Activated CD4-positive, alpha-beta memory T cell treated with anti-CD3 and anti-CD28 coated beads for 36 hours (primary cell): Measurements from ENCODE around the gene ACOT6. TPM values are rescaled to one million over a fixed set of nuclear protein-coding genes. Genes with fewer than 3 reads are reported as not detected.

Source experiments
- CTCF ChIA-PET: fragments of 350-600 bp; sonication (Branson Sonifier 250); formaldehyde crosslinking; loops from one replicate; lab custom pipeline; 2021; ENCODE audit warnings: antibody characterized with exemption, inconsistent platforms; lab: Charles Lee
- POLR2A ChIA-PET: fragments of 350-600 bp; sonication (Branson Sonifier 250); formaldehyde crosslinking; loops from one replicate; lab custom pipeline; 2021; ENCODE audit warnings: antibody characterized with exemption; lab: Charles Lee
- DNase-seq: peaks from one replicate; pipeline ENCODE4 v3.0.0-alpha.2; 2020
- H3K27ac Mint-ChIP-seq: one replicate; pipeline ENCODE4 v1.8.0; 2021; ENCODE audit warnings: mixed read lengths
- H3K27me3 Mint-ChIP-seq: one replicate; pipeline ENCODE4 v1.8.0; 2021; ENCODE audit warnings: mixed read lengths
- H3K36me3 Mint-ChIP-seq: one replicate; pipeline ENCODE4 v1.8.0; 2021; ENCODE audit warnings: mixed read lengths
- H3K4me1 Mint-ChIP-seq: one replicate; pipeline ENCODE4 v1.8.0; 2021; ENCODE audit warnings: low read depth, mixed read lengths
- H3K4me3 Mint-ChIP-seq: one replicate; pipeline ENCODE4 v1.8.0; 2021; ENCODE audit warnings: mild to moderate bottlenecking, mixed read lengths
- H3K9me3 Mint-ChIP-seq: one replicate; pipeline ENCODE4 v1.8.0; 2021; ENCODE audit warnings: mixed read lengths
- intact Hi-C: fragments of 100-400 bp; cut with micrococcal nuclease; formaldehyde crosslinking; loops from one replicate; pipeline ENCODE4 v1.15.1; 2023
- total RNA-seq, 2 experiments: library from RNA; stranded (reverse); gene quantifications; one replicate each; pipeline ENCODE4 v1.2.3, GENCODE V29; 2021

ACOT6 gene
- total RNA-seq, 2 experiments from 2014 or later, result not detected

GRCh38 chr14:73602994-73603393 is 9.3 kb upstream of the ACOT6 start:
- intact Hi-C loops, result no loop called here
- peaks cover 4% of the 10 kb centered on the region for H3K4me1 Mint-ChIP-seq

GRCh38 chr14:73606271-73606670 is 6.0 kb upstream of the ACOT6 start:
- ChIA-PET CTCF (interaction anchor here (0.7 to 1.3 kb wide), 2 partner anchors 98 to 413 kb away, joined by 3 to 5 read pairs; no protein-coding TSS in a partner anchor), POLR2A (no interaction called here)
- peaks cover 4% of the 10 kb centered on the region for H3K4me1 Mint-ChIP-seq
- no peaks in the 10 kb centered on the region for H3K36me3 Mint-ChIP-seq
- DNase-seq, result no peak
- H3K4me3 Mint-ChIP-seq, result no peak overlapping the region
- peaks cover 3% of the 10 kb centered on the region for H3K9me3 Mint-ChIP-seq
- H3K27me3 Mint-ChIP-seq, result peaks cover 7% of the 10 kb centered on the region
- intact Hi-C loops, result no loop called here
- no peak overlapping the region for H3K27ac Mint-ChIP-seq

More at GRCh38 chr14:73602994-73603393, 9.3 kb upstream of the ACOT6 start:
- Mint-ChIP-seq H3K27me3 (peaks cover 7% of the 10 kb centered on the region), H3K9me3 (peaks cover 3% of the 10 kb centered on the region), H3K4me3 (no peak overlapping the region), H3K36me3 (no peaks in the 10 kb centered on the region), H3K27ac (no peak overlapping the region)
- POLR2A ChIA-PET, result no interaction called here
- CTCF ChIA-PET, result no interaction called here
- DNase-seq, result no peak

- H3K27ac Mint-ChIP-seq, result no peak overlapping the region
- H3K27me3 Mint-ChIP-seq, result peaks cover 7% of the 10 kb centered on the region
- intact Hi-C loops, result no loop called here
- no peak overlapping the region for H3K4me3 Mint-ChIP-seq
- H3K36me3 Mint-ChIP-seq, result no peaks in the 10 kb centered on the region
- ChIA-PET POLR2A (no interaction called here), CTCF (no interaction called here)
- peaks cover 3% of the 10 kb centered on the region for H3K9me3 Mint-ChIP-seq
- DNase-seq, result no peak
- peaks cover 7% of the 10 kb centered on the region for H3K4me1 Mint-ChIP-seq
These were observed 5.1 kb upstream of the ACOT6 start for GRCh38 chr14:73607241-73607640.

GRCh38 chr14:73610687-73611086 is 1.6 kb upstream of the ACOT6 start:
- intact Hi-C loops, result no loop called here
- H3K4me1 Mint-ChIP-seq, result peaks cover 8% of the 10 kb centered on the region
- ChIA-PET CTCF (no interaction called here), POLR2A (no interaction called here)
- H3K36me3 Mint-ChIP-seq, result no peaks in the 10 kb centered on the region
- DNase-seq, result no peak
- no peaks in the 10 kb centered on the region for H3K9me3 Mint-ChIP-seq
- H3K27ac Mint-ChIP-seq, result no peak overlapping the region
- H3K4me3 Mint-ChIP-seq, result no peak overlapping the region
- H3K27me3 Mint-ChIP-seq, result peaks cover 4% of the 10 kb centered on the region

GRCh38 chr14:73613046-73613383 is 698 bp downstream of the ACOT6 start:
- peaks cover 3% of the 10 kb centered on the region for H3K4me1 Mint-ChIP-seq
- CTCF ChIA-PET, result interaction anchor here (1.0 to 2.2 kb wide), 7 partner anchors 14 to 255 kb away, joined by 3 to 10 read pairs (median 5); partner anchors contain the start of gene ACOT4
- no peak overlapping the region for H3K27ac Mint-ChIP-seq
- intact Hi-C loops, result no loop called here
- POLR2A ChIA-PET, result interaction anchor here (0.6 to 1.5 kb wide), 6 partner anchors 32 to 471 kb away, joined by 3 to 7 read pairs (median 3); partner anchors contain the start of genes ACOT2, ALDH6A1, DNAL1 and LIN52
- no peaks in the 10 kb centered on the region for H3K36me3 Mint-ChIP-seq
- H3K27me3 Mint-ChIP-seq, result peaks cover 1% of the 10 kb centered on the region
- DNase-seq, result no peak
- H3K9me3 Mint-ChIP-seq, result no peaks in the 10 kb centered on the region
- H3K4me3 Mint-ChIP-seq, result peak overlapping the region; percentile 70

GRCh38 chr14:73613419-73613963 is 1.2 kb downstream of the ACOT6 start:
- peak overlapping the region; percentile 70 for H3K4me3 Mint-ChIP-seq
- intact Hi-C loops, result no loop called here
- no peak overlapping the region for H3K27ac Mint-ChIP-seq
- POLR2A ChIA-PET, result interaction anchor here (0.6 to 1.5 kb wide), 5 partner anchors 31 to 471 kb away, joined by 3 to 7 read pairs (median 3); partner anchors contain the start of genes ALDH6A1, DNAL1, LIN52 and RIOX1
- CTCF ChIA-PET, result interaction anchor here (1.2 to 2.2 kb wide), 4 partner anchors 20 to 105 kb away, joined by 3 to 10 read pairs (median 7); partner anchors contain the start of gene ACOT4
- H3K4me1 Mint-ChIP-seq, result peaks cover 3% of the 10 kb centered on the region
- H3K27me3 Mint-ChIP-seq, result peaks cover 1% of the 10 kb centered on the region
- DNase-seq, result no peak
- H3K36me3 Mint-ChIP-seq, result no peaks in the 10 kb centered on the region
- H3K9me3 Mint-ChIP-seq, result no peaks in the 10 kb centered on the region

- ChIA-PET CTCF (interaction anchor here (0.6 kb wide), 1 partner anchor 163 kb away, joined by 3 read pairs; no protein-coding TSS in a partner anchor), POLR2A (no interaction called here)
- Mint-ChIP-seq H3K36me3 (no peaks in the 10 kb centered on the region), H3K4me3 (no peak overlapping the region), H3K27me3 (peaks cover 1% of the 10 kb centered on the region), H3K9me3 (no peaks in the 10 kb centered on the region), H3K27ac (no peak overlapping the region), H3K4me1 (peaks cover 3% of the 10 kb centered on the region)
- DNase-seq, result no peak
- intact Hi-C loops, result no loop called here
These were observed 4.5 kb downstream of the ACOT6 start for GRCh38 chr14:73616831-73617230.

- Mint-ChIP-seq H3K27ac (no peak overlapping the region), H3K9me3 (no peaks in the 10 kb centered on the region), H3K4me3 (no peak overlapping the region), H3K36me3 (no peaks in the 10 kb centered on the region), H3K27me3 (no peaks in the 10 kb centered on the region), H3K4me1 (no peaks in the 10 kb centered on the region)
- intact Hi-C loops, result no loop called here
- DNase-seq, result no peak
- POLR2A ChIA-PET, result interaction anchor here (1.3 kb wide), 1 partner anchor 51 kb away, joined by 3 read pairs; the partner anchor contains the start of gene ACOT2
- CTCF ChIA-PET, result interaction anchor here (1.3 kb wide), 1 partner anchor 31 kb away, joined by 3 read pairs; no protein-coding TSS in a partner anchor
These were observed 7.2 kb downstream of the ACOT6 start for GRCh38 chr14:73619524-73619923.

GRCh38 chr14:73620268-73620667 is 8.0 kb downstream of the ACOT6 start:
- Mint-ChIP-seq H3K36me3 (no peaks in the 10 kb centered on the region), H3K27me3 (no peaks in the 10 kb centered on the region), H3K4me3 (no peak overlapping the region), H3K4me1 (no peaks in the 10 kb centered on the region), H3K27ac (no peak overlapping the region), H3K9me3 (no peaks in the 10 kb centered on the region)
- POLR2A ChIA-PET, result no interaction called here
- intact Hi-C loops, result no loop called here
- no peak for DNase-seq
- CTCF ChIA-PET, result no interaction called here

GRCh38 chr14:73623504-73624054 is 11.3 kb downstream of the ACOT6 start:
- ChIA-PET POLR2A (no interaction called here), CTCF (no interaction called here)
- Mint-ChIP-seq H3K36me3 (no peaks in the 10 kb centered on the region), H3K4me3 (no peak overlapping the region), H3K27me3 (no peaks in the 10 kb centered on the region), H3K4me1 (peaks cover 9% of the 10 kb centered on the region), H3K27ac (no peak overlapping the region), H3K9me3 (no peaks in the 10 kb centered on the region)
- DNase-seq, result no peak
- intact Hi-C loops, result no loop called here

GRCh38 chr14:73625706-73626105 is 13.4 kb downstream of the ACOT6 start:
- peaks cover 9% of the 10 kb centered on the region for H3K4me1 Mint-ChIP-seq
- no peaks in the 10 kb centered on the region for H3K36me3 Mint-ChIP-seq
- no peak for DNase-seq
- H3K4me3 Mint-ChIP-seq, result no peak overlapping the region
- H3K27ac Mint-ChIP-seq, result no peak overlapping the region
- POLR2A ChIA-PET, result interaction anchor here (1.8 kb wide), 1 partner anchor 56 kb away, joined by 6 read pairs; no protein-coding TSS in a partner anchor
- CTCF ChIA-PET, result interaction anchor here (2.4 kb wide), 1 partner anchor 54 kb away, joined by 9 read pairs; no protein-coding TSS in a partner anchor
- H3K9me3 Mint-ChIP-seq, result no peaks in the 10 kb centered on the region
- intact Hi-C loops, result no loop called here
- H3K27me3 Mint-ChIP-seq, result no peaks in the 10 kb centered on the region

GRCh38 chr14:73627151-73627558 is 14.8 kb downstream of the ACOT6 start:
- POLR2A ChIA-PET, result interaction anchor here (0.6 to 1.8 kb wide), 3 partner anchors 18 to 136 kb away, joined by 3 to 6 read pairs (median 5); partner anchors contain the start of gene RIOX1
- peaks cover 9% of the 10 kb centered on the region for H3K4me1 Mint-ChIP-seq
- no peaks in the 10 kb centered on the region for H3K27me3 Mint-ChIP-seq
- H3K4me3 Mint-ChIP-seq, result no peak overlapping the region
- intact Hi-C loops, result no loop called here
- H3K27ac Mint-ChIP-seq, result no peak overlapping the region
- CTCF ChIA-PET, result interaction anchor here (0.6 to 2.4 kb wide), 6 partner anchors 15 to 362 kb away, joined by 3 to 9 read pairs (median 5); partner anchors contain the start of genes ACOT4 and ACOT6
- H3K36me3 Mint-ChIP-seq, result no peaks in the 10 kb centered on the region
- H3K9me3 Mint-ChIP-seq, result no peaks in the 10 kb centered on the region
- DNase-seq, result peak; percentile 47
